ENCODE data around the gene CD2AP.

- TF ChIP-seq CTCF (IDR thresholded peaks at IDR 0.05; ENCODE audit: control extremely low read depth in 1 of 3, insufficient read depth in 1 of 3, low read depth in 1 of 3, low read length in 3 of 3) (no peak), MAFK (IDR thresholded peaks at IDR 0.05; ENCODE audit: low read depth, low read length) (no peak)
Measured at GRCh38 chr6:47579040-47579439, 101.5 kb downstream of the CD2AP start.
